Epithelial cell of alveolus of lung (primary cell): ENCODE results near the gene SPARC. TPM values are rescaled to one million over a fixed set of nuclear protein-coding genes. Genes with fewer than 3 reads are reported as not detected.

Experiments
- total RNA-seq: library from RNA; depleted of rRNA; stranded (reverse); fragments of >200 nt; gene quantifications from 2 replicates; pipeline ENCODE4 v1.2.1, GENCODE V29; 2015

Gene SPARC
- 1,078 and 1,962 TPM in 2 replicates for total RNA-seq

GRCh38 chr5:151686674-151687407 is at the start of gene SPARC:
SPARC (minus strand) TSS chr5:151686915; CDS start chr5:151676188, 10,727 bp downstream.

Other genes with a start within 250 kb of the SPARC start
- 6.9 and 7.4 TPM in 2 replicates for gene SLC36A1, start 239.3 kb downstream of the SPARC start, total RNA-seq
- gene FAT2, start 95.6 kb downstream of the SPARC start, total RNA-seq, result 0.13 and 0.16 TPM in 2 replicates
- gene ATOX1, start 71.7 kb upstream of the SPARC start, total RNA-seq, result 88.9 and 214 TPM in 2 replicates
- 77.8 and 118 TPM in 2 replicates for gene G3BP1, start 85.0 kb upstream of the SPARC start, total RNA-seq
- not detected in 2 replicates for gene GLRA1, start 237.9 kb upstream of the SPARC start, total RNA-seq